SK-N-SH (cell line): ENCODE data around the gene RBM20. TPM values are rescaled to one million over a fixed set of nuclear protein-coding genes. Genes with fewer than 3 reads are reported as not detected.

Experiments used
- polyA plus RNA-seq, 3 experiments: library from polyadenylated mRNA; depleted of rRNA; stranded (reverse); fragments of >200 nt; gene quantifications; 2 replicates each; pipeline ENCODE4 v1.2.3, GENCODE V29; 2012
- small RNA-seq, 7 experiments: library from RNA; depleted of rRNA; stranded (forward); fragments of <200 nt; gene quantifications; one replicate each; pipeline ENCODE3, GENCODE V24; 2012

RBM20 gene
- polyA plus RNA-seq, 1 of the 3 experiments (the other 2 are of a cell fraction), result 0.64 TPM

Small RNA genes lying within 50 kb of the gene (small RNA-seq; reads per million reads assigned to genes)
- gene RF00019 (0 reads per million in 7 experiments), gene RN7SKP288 (0 reads per million in 7 experiments), gene RNA5SP327 (0 reads per million in 7 experiments)

Other genes starting within 250 kb of the RBM20 start
- gene DUSP5, start 146.4 kb upstream of the RBM20 start, polyA plus RNA-seq (2012; rRNA removed), result 38.2 and 52.0 TPM in 2 replicates
- 8.0 and 10.1 TPM in 2 replicates for gene SMC3, start 76.6 kb upstream of the RBM20 start, polyA plus RNA-seq (2012; rRNA removed)
- 23.3 and 31.1 TPM in 2 replicates for gene PDCD4, start 227.6 kb downstream of the RBM20 start, polyA plus RNA-seq (2012; rRNA removed)